Esophagus (tissue), 2 donors: ENCODE measurements around the gene TUBB8. TPM values are rescaled to one million over a fixed set of nuclear protein-coding genes. Genes with fewer than 3 reads are reported as not detected.
"Not testable (repeated sequence)": the region's sequence is repeated elsewhere in the genome, so short reads cannot be mapped to it uniquely, and the experiment has no call there.

ENCODE experiments used
- H3K27ac ChIP-seq, 2 donors: one replicate each; pipeline ENCODE4 v1.5.1; 2013; ENCODE audit warnings: low read depth in 2 of 2, mild to moderate bottlenecking in 2 of 2, inconsistent platforms in 1 of 2, low read length in 1 of 2, moderate library complexity in 1 of 2
- H3K27me3 ChIP-seq, 2 donors: one replicate each; pipeline ENCODE4 v1.6.1; 2013; ENCODE audit warnings: low read length in 2 of 2, control low read depth in 1 of 2, mild to moderate bottlenecking in 1 of 2; ENCODE audit not compliant: insufficient read depth in 2 of 2, control insufficient read depth in 1 of 2
- H3K36me3 ChIP-seq, 2 donors: one replicate each; pipeline ENCODE4 v1.6.1; 2013; ENCODE audit warnings: low read length in 1 of 2; ENCODE audit not compliant: control insufficient read depth in 2 of 2, insufficient read depth in 2 of 2
- H3K4me1 ChIP-seq, 2 donors: one replicate each; pipeline ENCODE4 v1.6.1; 2013; ENCODE audit warnings: low read length in 1 of 2; ENCODE audit not compliant: control insufficient read depth in 2 of 2, insufficient read depth in 2 of 2
- H3K4me3 ChIP-seq, 2 donors: one replicate each; pipeline ENCODE4 v1.5.1; 2013; ENCODE audit warnings: low read length in 2 of 2, mild to moderate bottlenecking in 2 of 2, low read depth in 1 of 2, moderate library complexity in 1 of 2
- H3K9me3 ChIP-seq, 2 donors: one replicate each; pipeline ENCODE4 v1.6.1; 2013; ENCODE audit warnings: mild to moderate bottlenecking in 2 of 2, low read depth in 1 of 2, low read length in 1 of 2, moderate library complexity in 1 of 2; ENCODE audit not compliant: control insufficient read depth in 2 of 2, insufficient read depth in 1 of 2
- WGBS, 2 donors: extraction: QIAGEN DNeasy Blood & Tissue Kit; methylation state at CpG; one replicate each; pipeline ENCODE4 v1.1.7; 2013; 5-methylcytosine and 5-hydroxymethylcytosine counted together
- polyA plus RNA-seq, 2 donors: library from polyadenylated mRNA; stranded (reverse); fragments of 200-250 nt; gene quantifications; one replicate each; pipeline ENCODE4 v1.2.3, GENCODE V29; 2013
- donor health status: healthy with polysubstance abuse.
- donor health status: Bipolar disorder and iron deficiency.

TUBB8 gene
- polyA plus RNA-seq, 2 donors: 0.02 TPM; not detected in 1

DNA sequence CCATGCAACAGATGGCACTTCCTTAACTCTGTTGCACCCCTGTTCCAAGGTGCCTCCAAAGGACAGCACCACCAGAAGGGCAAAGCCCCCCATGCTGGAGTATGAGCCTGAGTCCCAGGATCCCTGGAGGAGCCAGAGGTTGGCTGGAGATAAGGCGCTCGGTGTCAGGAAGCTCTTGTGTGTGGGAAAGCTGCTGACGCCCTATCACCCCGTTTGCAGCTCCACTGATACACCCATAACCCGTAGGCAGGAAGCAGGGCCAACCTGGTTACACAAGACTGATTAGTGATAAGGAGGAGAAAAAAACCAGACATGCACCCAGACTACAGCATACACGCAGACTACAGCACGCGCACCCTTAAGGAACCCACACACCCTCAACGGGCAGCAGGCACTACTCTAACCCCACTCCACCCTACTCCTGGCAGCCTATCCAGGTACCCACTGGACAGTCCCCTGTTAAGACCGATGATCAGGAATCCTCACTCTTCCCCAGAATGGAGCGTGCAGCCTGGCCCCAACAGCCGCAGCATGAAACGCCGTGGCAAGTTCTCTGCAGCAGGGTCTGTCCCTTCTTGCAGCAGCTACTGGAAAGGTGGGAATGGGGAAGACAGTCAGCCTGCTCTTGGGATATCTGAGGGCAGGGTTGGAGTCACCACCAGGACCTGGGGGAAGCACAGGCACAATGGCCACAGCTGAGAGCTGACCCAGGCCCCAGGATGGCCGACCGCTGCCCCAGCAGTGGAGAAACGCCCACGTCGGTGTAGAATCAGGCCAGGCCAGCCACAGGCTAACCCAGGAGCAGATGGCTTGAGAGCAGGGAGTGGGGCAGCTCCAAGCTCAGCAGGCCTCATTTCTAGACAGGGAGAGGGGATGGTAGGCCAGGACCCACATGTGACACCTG, 38.3 kb upstream of the TUBB8 start:
- H3K27me3 ChIP-seq: no peaks in the 10 kb centered on the region
- H3K9me3 ChIP-seq: no peaks in the 10 kb centered on the region
- H3K27ac ChIP-seq: no peak overlapping the region
- H3K36me3 ChIP-seq: no peaks in the 10 kb centered on the region
- H3K4me3 ChIP-seq: no peak overlapping the region
- peaks cover 3 to 11% of the 10 kb centered on the region in 2 donors for H3K4me1 ChIP-seq
- WGBS, 2 donors: 71 to 84% methylated on average over 19 of the region's 19 CpGs

DNA sequence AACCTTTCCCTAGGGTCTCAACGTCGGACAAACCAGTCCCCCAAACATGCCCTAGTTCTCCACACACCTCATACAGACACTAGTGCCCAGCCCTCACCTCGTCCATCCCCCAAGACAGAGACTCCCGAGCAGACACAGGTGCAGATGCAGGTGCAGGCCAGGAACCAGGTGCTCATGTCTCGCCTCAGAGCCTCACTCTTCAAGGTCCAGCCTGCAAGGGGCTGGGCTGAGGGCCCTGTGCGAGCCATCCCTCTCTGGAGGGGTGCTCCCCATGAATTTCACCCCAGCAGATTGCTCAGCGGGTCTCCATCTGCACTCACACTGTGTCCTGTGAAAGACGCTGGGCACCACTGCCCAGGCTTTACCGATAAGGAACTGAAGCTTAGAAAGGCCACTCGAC, 36.9 kb upstream of the TUBB8 start:
- WGBS, 2 donors: 86 to 91% methylated on average over 9 to 10 of the region's 10 CpGs

DNA sequence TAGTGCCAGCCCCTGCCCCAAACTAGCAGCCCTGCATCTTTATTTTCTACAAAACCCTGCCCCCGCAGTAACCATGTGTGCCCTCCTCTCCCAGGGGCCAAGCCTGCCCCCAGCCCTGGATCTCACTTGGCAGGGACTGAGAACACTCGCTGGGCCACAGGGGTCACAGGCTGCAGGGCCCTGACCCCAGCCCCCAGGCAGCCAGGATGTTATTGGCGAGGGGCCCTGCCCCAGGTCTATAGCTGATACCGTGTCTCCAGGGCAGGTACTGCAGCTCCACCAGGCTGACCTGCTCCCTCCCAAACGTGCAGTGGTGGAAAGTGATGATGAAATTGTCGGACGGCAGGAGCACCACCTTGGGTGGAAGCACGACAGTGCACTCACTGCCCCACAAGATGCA, 35.9 kb upstream of the TUBB8 start:
- Histone ChIP-seq H3K4me3 (no peak overlapping the region), H3K4me1 (no peaks in the 10 kb centered on the region), H3K36me3 (no peaks in the 10 kb centered on the region), H3K27me3 (peaks cover 0 to 5% of the 10 kb centered on the region in 2 donors), H3K9me3 (no peaks in the 10 kb centered on the region), H3K27ac (no peak overlapping the region)
- 81 to 82% methylated on average over 8 of the region's 8 CpGs for WGBS, 2 donors

More for the DNA sequence above, 36.9 kb upstream of the TUBB8 start:
- Histone ChIP-seq H3K27me3 (no peaks in the 10 kb centered on the region), H3K4me3 (no peak overlapping the region), H3K27ac (no peak overlapping the region), H3K4me1 (no peaks in the 10 kb centered on the region), H3K9me3 (no peaks in the 10 kb centered on the region), H3K36me3 (no peaks in the 10 kb centered on the region)

DNA sequence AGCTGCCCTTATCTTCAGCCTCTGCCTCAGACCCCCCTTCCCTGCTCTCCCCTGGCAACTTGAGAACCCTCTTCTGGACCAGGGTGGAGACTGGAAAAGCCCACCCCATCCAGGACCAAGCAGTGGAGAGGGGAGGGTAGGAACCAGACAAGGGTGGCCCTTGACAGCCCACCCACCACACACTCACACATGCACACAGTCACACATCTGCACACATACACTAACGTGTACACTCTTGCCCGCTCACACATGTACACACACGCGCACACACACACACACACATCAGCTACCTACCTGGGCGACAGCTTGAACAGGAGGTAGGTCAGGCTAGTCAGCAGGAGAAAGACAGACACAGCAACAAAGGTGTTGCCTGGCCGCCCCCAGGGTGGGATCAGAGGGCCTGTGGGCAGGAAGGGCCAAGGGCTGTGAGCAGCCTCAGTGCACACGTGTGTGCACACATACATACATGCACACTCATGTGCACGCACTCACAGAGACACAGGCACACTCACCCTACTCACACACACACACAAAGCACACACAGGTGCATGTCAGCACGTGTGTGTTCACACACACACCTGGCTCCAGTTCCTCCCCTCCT, 34.9 kb upstream of the TUBB8 start:
- Histone ChIP-seq H3K4me3 (no peak overlapping the region), H3K27me3 (peaks cover 0 to 5% of the 10 kb centered on the region in 2 donors), H3K27ac (no peak overlapping the region), H3K4me1 (no peaks in the 10 kb centered on the region), H3K9me3 (no peaks in the 10 kb centered on the region), H3K36me3 (no peaks in the 10 kb centered on the region)
- WGBS, 2 donors: 82 to 84% methylated on average over 9 of the region's 9 CpGs

DNA sequence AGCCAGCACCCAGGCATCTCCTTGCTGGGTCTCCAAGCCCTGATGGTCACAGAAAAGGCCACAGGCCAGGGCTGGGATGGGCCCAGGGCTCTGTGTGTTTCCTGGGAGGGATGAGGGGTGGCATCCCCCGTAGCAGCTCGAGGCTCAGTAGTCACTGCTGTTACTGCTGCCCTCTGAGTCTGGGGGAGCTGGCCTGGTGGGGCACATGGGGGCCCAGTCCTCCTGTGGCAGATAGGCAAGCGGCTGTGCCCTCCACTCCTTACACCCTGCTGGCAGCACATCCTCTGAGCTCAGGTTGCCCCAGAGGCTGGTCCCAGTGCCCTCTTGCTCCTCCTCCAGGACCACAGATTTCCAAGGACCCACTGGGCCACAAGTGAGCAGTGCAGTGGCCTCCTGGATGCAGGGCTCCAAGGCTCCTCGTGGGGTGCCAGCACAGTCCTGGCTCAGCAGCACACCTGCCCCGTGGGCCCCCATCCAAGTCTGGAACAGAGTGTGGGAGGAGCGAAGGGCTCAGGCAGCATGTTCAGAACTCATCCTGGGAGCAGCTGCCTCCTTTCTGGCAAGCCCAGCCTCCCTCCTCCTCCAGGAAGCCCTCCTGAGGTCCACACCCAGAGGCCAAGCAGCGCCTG, 31.5 kb upstream of the TUBB8 start:
- WGBS, 2 donors: 70 to 72% methylated on average over 7 of the region's 7 CpGs
- H3K36me3 ChIP-seq: no peaks in the 10 kb centered on the region
- H3K27ac ChIP-seq: no peak overlapping the region
- H3K27me3 ChIP-seq: peaks cover 0 to 5% of the 10 kb centered on the region in 2 donors
- H3K4me3 ChIP-seq: no peak overlapping the region
- H3K9me3 ChIP-seq: no peaks in the 10 kb centered on the region
- no peaks in the 10 kb centered on the region for H3K4me1 ChIP-seq

DNA sequence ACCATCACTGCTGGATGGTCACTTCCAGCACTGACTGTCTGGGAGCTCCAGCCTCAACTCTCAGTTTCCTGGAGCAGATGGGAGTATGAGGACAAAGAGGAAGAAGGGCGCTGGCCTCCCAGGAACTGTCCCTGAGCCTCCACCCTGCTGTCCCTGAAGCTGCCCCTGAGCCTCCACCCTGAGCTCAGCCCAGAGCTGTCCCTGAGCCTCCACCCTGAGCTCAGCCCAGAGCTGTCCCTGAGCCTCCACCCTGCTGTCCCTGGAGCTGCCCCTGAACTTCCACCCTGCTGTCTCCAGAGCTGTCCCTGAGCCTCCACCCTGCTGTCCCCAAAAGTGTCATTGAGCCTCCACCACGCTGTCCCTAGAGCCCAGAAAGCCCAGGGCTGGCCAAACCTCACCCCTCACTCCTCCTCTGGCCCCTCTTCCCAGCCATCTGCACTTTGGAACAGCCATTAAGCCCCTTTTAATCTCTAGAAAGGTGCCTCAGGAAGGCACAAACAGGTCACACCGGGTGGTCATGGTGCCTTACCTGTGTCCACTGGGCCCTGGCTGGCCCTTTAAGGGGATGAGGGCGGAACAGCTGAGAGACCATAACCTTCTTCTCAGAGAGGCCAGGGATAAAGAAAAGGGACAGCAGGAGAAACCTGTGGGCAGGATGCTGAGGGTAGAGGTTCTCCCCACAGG, 30.6 kb upstream of the TUBB8 start:
- no peak overlapping the region for H3K27ac ChIP-seq
- no peaks in the 10 kb centered on the region for H3K36me3 ChIP-seq
- H3K27me3 ChIP-seq: peaks cover 0 to 5% of the 10 kb centered on the region in 2 donors
- 80% methylated on average over 4 of the region's 4 CpGs for WGBS, 2 donors
- H3K4me3 ChIP-seq: no peak overlapping the region
- no peaks in the 10 kb centered on the region for H3K9me3 ChIP-seq
- no peaks in the 10 kb centered on the region for H3K4me1 ChIP-seq

DNA sequence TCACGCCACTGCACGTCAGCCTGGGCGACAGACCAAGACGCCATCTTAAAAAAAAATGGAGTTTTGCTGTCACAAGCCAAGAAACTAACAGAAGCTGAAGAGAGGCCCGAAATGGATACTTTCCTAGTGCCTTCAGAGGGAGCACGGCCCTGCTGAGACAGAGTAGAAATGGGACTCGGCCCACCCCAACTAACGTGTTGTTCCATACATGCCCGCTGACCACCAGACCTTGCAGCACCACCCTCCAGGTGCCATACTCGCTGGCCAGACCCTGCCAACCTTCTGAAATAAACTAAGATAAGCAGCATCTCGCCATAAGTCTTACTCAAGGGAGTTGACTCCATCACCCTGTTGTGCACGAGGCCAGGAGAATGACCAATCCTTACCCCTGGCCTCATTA, 29.5 kb upstream of the TUBB8 start:
- H3K9me3 ChIP-seq: no peaks in the 10 kb centered on the region
- H3K27ac ChIP-seq: no peak overlapping the region
- no peaks in the 10 kb centered on the region for H3K36me3 ChIP-seq
- no peak overlapping the region for H3K4me3 ChIP-seq
- no peaks in the 10 kb centered on the region for H3K4me1 ChIP-seq
- peaks cover 0 to 5% of the 10 kb centered on the region in 2 donors for H3K27me3 ChIP-seq
- 88 to 90% methylated on average over 12 of the region's 12 CpGs for WGBS, 2 donors

DNA sequence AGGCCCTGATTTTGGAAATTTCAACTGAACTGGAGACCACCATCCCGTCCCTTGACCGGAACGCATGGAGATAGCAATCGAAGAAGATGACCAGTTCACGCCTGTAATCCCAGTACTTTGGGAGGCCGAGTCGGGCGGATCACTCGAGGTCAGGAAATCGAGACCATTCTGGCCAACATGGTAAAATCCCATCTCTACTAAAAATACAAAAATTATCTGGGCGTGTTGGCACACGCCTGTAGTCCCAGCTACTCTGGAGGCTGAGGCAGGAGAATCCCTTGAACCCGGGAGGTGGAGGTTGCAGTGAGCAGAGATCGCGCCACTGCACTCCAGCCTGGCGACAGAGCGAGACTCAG, 25.1 kb upstream of the TUBB8 start:
- not testable (repeated sequence) for H3K27me3 ChIP-seq, H3K9me3 ChIP-seq, H3K27ac ChIP-seq, H3K36me3 ChIP-seq, H3K4me1 ChIP-seq
- peak overlapping the region in 1 of 2 donors; percentile 47 for H3K4me3 ChIP-seq
- WGBS, 2 donors: 35% methylated on average over 17 of the region's 17 CpGs

DNA sequence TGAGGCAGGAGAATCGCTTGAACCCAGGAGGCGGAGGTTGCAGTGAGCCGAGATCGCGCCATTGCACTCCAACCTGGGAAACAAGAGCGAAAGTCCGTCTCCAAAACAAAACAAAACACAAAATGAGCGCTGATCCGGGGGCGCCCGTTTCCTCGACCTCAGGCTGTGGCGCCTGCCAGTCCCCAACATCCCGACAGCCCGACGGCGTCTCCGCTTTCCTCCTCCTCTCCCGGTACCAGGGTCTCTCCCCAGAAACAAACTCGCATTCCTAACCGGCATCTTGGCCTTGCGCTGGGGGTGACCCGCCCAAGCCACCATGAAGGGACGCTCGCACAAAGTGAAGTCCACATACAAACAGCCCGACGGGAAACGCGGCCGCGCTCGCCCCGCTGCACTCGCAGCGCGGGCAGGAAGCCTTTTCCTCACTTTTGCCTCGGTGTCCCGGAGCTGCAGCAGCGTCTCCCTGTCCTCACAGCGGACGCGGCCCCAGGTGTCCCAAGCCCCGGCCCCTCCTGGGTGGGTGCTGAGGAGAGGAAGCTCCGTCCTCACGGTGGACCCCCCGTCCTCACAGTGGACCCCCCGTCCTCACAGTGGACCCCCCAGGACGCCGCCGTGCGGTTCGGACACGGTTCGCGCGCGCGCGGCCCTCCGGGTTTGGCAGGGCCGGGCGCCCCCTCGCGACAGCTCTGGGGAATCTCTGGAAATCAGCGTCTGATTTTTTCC, 24.6 kb upstream of the TUBB8 start:
- H3K4me3 ChIP-seq: peak overlapping the region; percentile 47 to 52
- H3K9me3 ChIP-seq, H3K4me1 ChIP-seq, H3K36me3 ChIP-seq, H3K27me3 ChIP-seq, H3K27ac ChIP-seq: not testable (repeated sequence)
- WGBS, 2 donors: 2 to 6% methylated on average over 56 to 65 of the region's 65 CpGs
